Dendritic cell treated with granulocyte-macrophage colony-stimulating factor and Interleukin-4, amounts not matched to agents 40 ng/mL and 50 ng/mL, for 4 days (primary cell): ENCODE measurements around the gene TAAR8.

ENCODE experiments used
- H3K27ac Mint-ChIP-seq: one replicate; pipeline ENCODE4 v1.8.0; 2022; ENCODE audit warnings: mild to moderate bottlenecking, mixed read lengths
- H3K27me3 Mint-ChIP-seq: one replicate; pipeline ENCODE4 v1.8.0; 2022; ENCODE audit warnings: mild to moderate bottlenecking, mixed read lengths
- H3K36me3 Mint-ChIP-seq: one replicate; pipeline ENCODE4 v1.8.0; 2022; ENCODE audit warnings: low read depth, mixed read lengths
- H3K4me1 Mint-ChIP-seq: one replicate; pipeline ENCODE4 v1.8.0; 2022; ENCODE audit warnings: low read depth, mixed read lengths
- H3K4me3 Mint-ChIP-seq: one replicate; pipeline ENCODE4 v1.8.0; 2022; ENCODE audit warnings: mild to moderate bottlenecking, moderate library complexity, mixed read lengths
- H3K9me3 Mint-ChIP-seq: one replicate; pipeline ENCODE4 v1.8.0; 2022; ENCODE audit warnings: mixed read lengths
- intact Hi-C: fragments of 100-400 bp; cut with micrococcal nuclease; formaldehyde crosslinking; loops from one replicate; pipeline ENCODE4 v1.15.0; 2022

TAAR8 gene

DNA sequence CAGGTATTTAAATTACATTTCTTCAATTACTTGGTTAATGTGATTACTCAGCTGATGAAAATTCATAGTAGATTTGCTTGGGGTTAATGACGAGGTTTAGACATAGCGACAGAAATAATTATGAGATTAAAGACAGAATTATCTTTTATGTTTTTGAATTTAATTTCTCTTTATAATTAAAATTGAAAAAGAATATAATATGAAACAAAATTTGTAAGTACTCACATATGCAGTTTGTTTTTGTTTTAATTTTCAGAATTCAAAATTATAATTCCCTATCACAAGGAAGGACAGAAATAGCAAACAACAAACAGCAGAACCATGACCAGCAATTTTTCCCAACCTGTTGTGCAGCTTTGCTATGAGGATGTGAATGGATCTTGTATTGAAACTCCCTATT, at the start of gene TAAR8:
Gene TAAR8, plus strand, starts transcription at position 301 of the 400 bp plus-strand sequence. Its CDS starts 21 bp downstream, at position 322.
- Mint-ChIP-seq H3K4me1 (peaks cover 5% of the 10 kb centered on the region), H3K27ac (no peak within 1 kb of the TSS), H3K4me3 (no peak within 1 kb of the TSS), H3K36me3 (no peaks in the 10 kb centered on the region), H3K9me3 (no peaks in the 10 kb centered on the region), H3K27me3 (peaks cover 3% of the 10 kb centered on the region)
- intact Hi-C loops, result no loop called here

GRCh38 chr6:132504757-132505156, 47.7 kb upstream of the TAAR8 start:
- peaks cover 75% of the 10 kb centered on the region for H3K4me1 Mint-ChIP-seq

GRCh38 chr6:132505158-132505557, 47.3 kb upstream of the TAAR8 start:
- intact Hi-C loops, result no loop called here

More at GRCh38 chr6:132504757-132505156, 47.7 kb upstream of the TAAR8 start:
- Mint-ChIP-seq H3K4me3 (no peak overlapping the region), H3K27me3 (no peaks in the 10 kb centered on the region), H3K27ac (no peak overlapping the region), H3K9me3 (no peaks in the 10 kb centered on the region), H3K36me3 (peaks cover 95% of the 10 kb centered on the region)
- intact Hi-C loops, result no loop called here

GRCh38 chr6:132506461-132506860, 46.0 kb upstream of the TAAR8 start:
- Mint-ChIP-seq H3K36me3 (peaks cover 88% of the 10 kb centered on the region), H3K9me3 (no peaks in the 10 kb centered on the region), H3K4me1 (peaks cover 69% of the 10 kb centered on the region), H3K27me3 (no peaks in the 10 kb centered on the region), H3K4me3 (no peak overlapping the region), H3K27ac (no peak overlapping the region)
- intact Hi-C loops, result no loop called here

More at GRCh38 chr6:132505158-132505557, 47.3 kb upstream of the TAAR8 start:
- Mint-ChIP-seq H3K4me1 (peaks cover 71% of the 10 kb centered on the region), H3K9me3 (no peaks in the 10 kb centered on the region), H3K27me3 (no peaks in the 10 kb centered on the region), H3K27ac (no peak overlapping the region), H3K4me3 (no peak overlapping the region), H3K36me3 (peaks cover 91% of the 10 kb centered on the region)

GRCh38 chr6:132506869-132507808, 45.3 kb upstream of the TAAR8 start:
- Mint-ChIP-seq H3K27me3 (no peaks in the 10 kb centered on the region), H3K9me3 (no peaks in the 10 kb centered on the region), H3K27ac (no peak overlapping the region), H3K36me3 (peaks cover 82% of the 10 kb centered on the region), H3K4me3 (no peak overlapping the region), H3K4me1 (peaks cover 64% of the 10 kb centered on the region)
- intact Hi-C loops, result no loop called here

GRCh38 chr6:132511210-132511830, 41.2 kb upstream of the TAAR8 start:
- Mint-ChIP-seq H3K27me3 (no peaks in the 10 kb centered on the region), H3K9me3 (no peaks in the 10 kb centered on the region), H3K27ac (peak overlapping the region; percentile 76), H3K4me3 (peak overlapping the region; percentile 94), H3K4me1 (peaks cover 64% of the 10 kb centered on the region), H3K36me3 (peaks cover 51% of the 10 kb centered on the region)
- intact Hi-C loops, result loop anchor here (2.0 kb wide), 1 partner anchor 21 kb away; no protein-coding TSS in a partner anchor

DNA sequence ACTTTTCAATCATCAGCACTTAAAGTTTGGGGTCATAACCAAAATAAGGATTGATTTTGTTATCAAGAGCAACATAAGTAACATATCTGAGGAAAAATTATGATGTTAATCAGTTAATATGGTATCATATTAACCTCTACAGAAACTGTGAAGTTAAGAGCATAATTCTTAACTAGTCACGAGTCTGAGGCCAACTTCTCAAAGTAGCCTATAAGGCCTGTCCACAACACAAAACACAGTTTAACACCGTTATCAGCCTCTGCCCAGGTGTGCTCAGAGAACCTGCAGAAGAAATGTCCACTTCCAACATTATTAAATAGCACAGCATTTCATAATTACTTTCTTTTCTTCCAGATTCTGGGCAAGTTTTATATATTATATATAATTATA, 40.6 kb upstream of the TAAR8 start:
- H3K36me3 Mint-ChIP-seq, result peaks cover 46% of the 10 kb centered on the region
- H3K27ac Mint-ChIP-seq, result peak overlapping the region; percentile 76

GRCh38 chr6:132512342-132512637, 40.2 kb upstream of the TAAR8 start:
- Mint-ChIP-seq H3K27ac (peak overlapping the region; percentile 94), H3K4me1 (peaks cover 54% of the 10 kb centered on the region), H3K36me3 (peaks cover 41% of the 10 kb centered on the region), H3K27me3 (peaks cover 2% of the 10 kb centered on the region), H3K4me3 (peak overlapping the region; percentile 94), H3K9me3 (no peaks in the 10 kb centered on the region)
- intact Hi-C loops, result no loop called here

More for the DNA sequence above, 40.6 kb upstream of the TAAR8 start:
- intact Hi-C loops, result loop anchor here (2.0 kb wide), 1 partner anchor 21 kb away; no protein-coding TSS in a partner anchor
- no peaks in the 10 kb centered on the region for H3K27me3 Mint-ChIP-seq
- H3K4me1 Mint-ChIP-seq, result peaks cover 59% of the 10 kb centered on the region
- no peaks in the 10 kb centered on the region for H3K9me3 Mint-ChIP-seq
- peak overlapping the region; percentile 94 for H3K4me3 Mint-ChIP-seq

- H3K9me3 Mint-ChIP-seq, result no peaks in the 10 kb centered on the region
- peaks cover 48% of the 10 kb centered on the region for H3K4me1 Mint-ChIP-seq
- peak within 1 kb of the TSS; percentile 94 for H3K4me3 Mint-ChIP-seq
- peak within 1 kb of the TSS; percentile 94 for H3K27ac Mint-ChIP-seq
- H3K27me3 Mint-ChIP-seq, result peaks cover 2% of the 10 kb centered on the region
- intact Hi-C loops, result loop anchor here (1.0 kb wide), 1 partner anchor 301 kb away; the partner anchor contains the start of gene RPS12
- H3K36me3 Mint-ChIP-seq, result peaks cover 35% of the 10 kb centered on the region
Observed at GRCh38 chr6:132512638-132513632, 39.5 kb upstream of the TAAR8 start, which contains the start of gene STX7. TSS of gene STX7 (minus strand) at chr6:132513116. CDS start at chr6:132503530, 9,586 bp downstream.

DNA sequence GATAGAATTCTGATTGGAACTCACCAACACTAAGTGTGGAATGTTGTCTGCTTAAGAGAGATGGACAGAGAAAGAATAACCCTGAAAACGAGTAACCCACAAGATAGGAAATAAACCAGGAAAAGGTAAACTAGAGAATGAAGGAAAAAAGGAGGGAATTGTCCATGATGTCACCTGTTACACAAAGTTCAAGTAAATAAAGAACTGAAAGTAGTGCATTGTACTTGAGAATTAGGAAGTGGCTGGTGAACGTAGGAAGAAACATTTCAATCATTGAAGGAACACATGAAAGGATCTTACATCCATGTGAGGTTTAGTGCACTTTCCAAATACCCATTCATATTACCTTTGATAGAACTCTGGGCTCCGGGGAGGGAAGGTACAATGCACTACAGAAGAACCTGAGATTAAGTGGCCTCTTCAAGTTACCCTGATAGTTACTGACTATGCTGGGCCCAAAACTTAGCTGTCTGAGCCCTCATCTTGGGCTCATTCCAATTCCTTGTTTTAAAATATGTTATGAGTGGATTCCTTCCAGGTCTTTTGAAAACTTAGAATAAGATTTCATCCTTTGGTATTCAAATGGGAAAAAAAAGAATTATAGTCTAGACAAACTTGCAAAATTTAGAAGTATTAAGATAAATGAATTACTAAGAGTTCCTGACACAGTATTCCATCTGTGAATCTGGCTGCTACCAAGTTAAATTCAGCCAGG, 38.5 kb upstream of the TAAR8 start:
- peak overlapping the region; percentile 94 for H3K27ac Mint-ChIP-seq
- H3K4me3 Mint-ChIP-seq, result peak overlapping the region; percentile 94
- peaks cover 2% of the 10 kb centered on the region for H3K27me3 Mint-ChIP-seq
- peaks cover 37% of the 10 kb centered on the region for H3K4me1 Mint-ChIP-seq
- no peaks in the 10 kb centered on the region for H3K9me3 Mint-ChIP-seq
- intact Hi-C loops, result loop anchor here (1.0 kb wide), 1 partner anchor 300 kb away; the partner anchor contains the start of gene RPS12
- H3K36me3 Mint-ChIP-seq, result peaks cover 24% of the 10 kb centered on the region

DNA sequence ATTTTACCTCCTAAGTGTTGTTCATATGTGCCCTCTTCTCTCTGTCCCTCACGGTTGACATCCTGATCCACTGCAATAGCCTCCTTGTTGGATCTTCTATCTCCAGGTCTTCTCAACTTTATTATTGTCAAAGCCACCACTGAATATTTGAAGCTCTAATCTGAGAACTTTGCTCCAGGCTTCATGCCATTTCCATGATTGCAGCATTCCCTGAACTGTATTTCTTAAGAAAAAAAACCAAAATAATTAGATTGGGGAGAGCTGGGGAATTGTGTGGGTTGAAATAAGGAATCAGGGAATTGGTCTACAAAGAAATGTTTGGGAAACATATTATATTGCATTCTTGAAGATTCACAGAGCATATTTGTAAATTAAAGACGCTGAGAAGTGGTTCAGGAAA, 37.1 kb upstream of the TAAR8 start:
- no peak overlapping the region for H3K27ac Mint-ChIP-seq
- H3K4me3 Mint-ChIP-seq, result no peak overlapping the region
- no peaks in the 10 kb centered on the region for H3K9me3 Mint-ChIP-seq
- peaks cover 34% of the 10 kb centered on the region for H3K4me1 Mint-ChIP-seq
- intact Hi-C loops, result no loop called here
- peaks cover 2% of the 10 kb centered on the region for H3K27me3 Mint-ChIP-seq
- peaks cover 17% of the 10 kb centered on the region for H3K36me3 Mint-ChIP-seq

DNA sequence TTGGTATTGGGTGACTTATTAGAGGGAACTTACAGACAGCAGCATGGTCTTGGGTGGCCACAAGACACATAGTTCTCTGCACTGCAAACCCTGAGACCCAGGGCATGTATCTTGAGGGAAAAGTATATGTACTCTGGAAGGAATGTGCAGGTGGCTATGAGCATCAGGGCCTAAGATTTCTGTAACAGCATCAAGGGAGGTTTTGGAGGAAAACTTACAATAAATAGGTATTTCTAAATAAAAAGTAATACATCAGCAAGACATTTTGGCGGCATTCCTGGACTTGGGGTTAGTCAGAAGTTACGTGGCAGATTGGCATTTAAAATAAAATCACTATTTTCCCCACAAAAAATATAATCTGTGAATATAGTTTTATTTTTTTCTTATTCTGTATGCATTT, 31.5 kb upstream of the TAAR8 start:
- no peak overlapping the region for H3K4me3 Mint-ChIP-seq
- no peaks in the 10 kb centered on the region for H3K4me1 Mint-ChIP-seq
- intact Hi-C loops, result no loop called here
- H3K9me3 Mint-ChIP-seq, result no peaks in the 10 kb centered on the region
- no peak overlapping the region for H3K27ac Mint-ChIP-seq
- H3K36me3 Mint-ChIP-seq, result no peaks in the 10 kb centered on the region
- peaks cover 4% of the 10 kb centered on the region for H3K27me3 Mint-ChIP-seq

- H3K27me3 Mint-ChIP-seq, result peaks cover 8% of the 10 kb centered on the region
- no peak overlapping the region for H3K4me3 Mint-ChIP-seq
- no peaks in the 10 kb centered on the region for H3K36me3 Mint-ChIP-seq
- no peaks in the 10 kb centered on the region for H3K9me3 Mint-ChIP-seq
- no peaks in the 10 kb centered on the region for H3K4me1 Mint-ChIP-seq
- no peak overlapping the region for H3K27ac Mint-ChIP-seq
- intact Hi-C loops, result no loop called here
Observed at GRCh38 chr6:132524646-132525045, 27.8 kb upstream of the TAAR8 start.
